Thoracic aorta (tissue), 2 donors: ENCODE measurements around the gene DOCK10. TPM values are rescaled to one million over a fixed set of nuclear protein-coding genes. Genes with fewer than 3 reads are reported as not detected.
"Not testable (repeated sequence)": the region's sequence is repeated elsewhere in the genome, so short reads cannot be mapped to it uniquely, and the experiment has no call there.

Experiments
- ATAC-seq: fragments of 150-250 bp; one replicate; pipeline ENCODE4 v1.8.0; 2017; ENCODE audit warnings: low read depth; ENCODE audit not compliant: insufficient number of reproducible peaks, low FRiP score
- DNase-seq: peaks from one replicate; pipeline ENCODE4 v3.0.0-alpha.2; 2020; ENCODE audit warnings: low spot score
- H3K27ac ChIP-seq, 2 donors: fragments of 200-600 bp; sonication (generic); 1 replicate in 1 of 2; 2 replicates in 1 of 2; pipeline ENCODE4 v1.5.1; 2016; ENCODE audit warnings: mild to moderate bottlenecking in 2 of 2, moderate library complexity in 2 of 2
- H3K27me3 ChIP-seq: fragments of 200-600 bp; sonication (generic); replicated peaks from 2 replicates; pipeline ENCODE4 v1.6.0; 2016; ENCODE audit warnings: mild to moderate bottlenecking; ENCODE audit not compliant: insufficient read depth
- H3K36me3 ChIP-seq: fragments of 200-600 bp; sonication (generic); one replicate; pipeline ENCODE4 v1.5.1; 2016
- H3K4me1 ChIP-seq, 2 donors: fragments of 200-600 bp; sonication (generic); 1 replicate in 1 of 2; 2 replicates in 1 of 2; pipeline versions ENCODE4 v1.5.1 to v1.6.0; 2016; ENCODE audit warnings: low read depth in 2 of 2, mild to moderate bottlenecking in 1 of 2; ENCODE audit not compliant: control insufficient read depth in 1 of 2
- H3K4me3 ChIP-seq: fragments of 200-600 bp; sonication (generic); 2 replicates; pipeline ENCODE4 v1.5.1; 2016; ENCODE audit warnings: mild to moderate bottlenecking
- H3K9me3 ChIP-seq: fragments of 200-600 bp; sonication (generic); 2 replicates; pipeline ENCODE4 v1.5.1; 2016
- total RNA-seq, 2 donors: library from RNA; depleted of rRNA; stranded (reverse); fragments of >200 nt; gene quantifications; one replicate each; pipeline versions ENCODE4 v1.1.0 to v1.2.3, GENCODE V29; 2016
- TF ChIP-seq, protein P1 (sequence below): fragments of 200-600 bp; sonication (generic); IDR thresholded peaks from one replicate; pipeline ENCODE4 v1.5.1; 2019; ENCODE audit warnings: antibody characterized with exemption

DOCK10 gene
- total RNA-seq, 2 donors from 2014 or later = 44.9 to 53.0 TPM

DNA sequence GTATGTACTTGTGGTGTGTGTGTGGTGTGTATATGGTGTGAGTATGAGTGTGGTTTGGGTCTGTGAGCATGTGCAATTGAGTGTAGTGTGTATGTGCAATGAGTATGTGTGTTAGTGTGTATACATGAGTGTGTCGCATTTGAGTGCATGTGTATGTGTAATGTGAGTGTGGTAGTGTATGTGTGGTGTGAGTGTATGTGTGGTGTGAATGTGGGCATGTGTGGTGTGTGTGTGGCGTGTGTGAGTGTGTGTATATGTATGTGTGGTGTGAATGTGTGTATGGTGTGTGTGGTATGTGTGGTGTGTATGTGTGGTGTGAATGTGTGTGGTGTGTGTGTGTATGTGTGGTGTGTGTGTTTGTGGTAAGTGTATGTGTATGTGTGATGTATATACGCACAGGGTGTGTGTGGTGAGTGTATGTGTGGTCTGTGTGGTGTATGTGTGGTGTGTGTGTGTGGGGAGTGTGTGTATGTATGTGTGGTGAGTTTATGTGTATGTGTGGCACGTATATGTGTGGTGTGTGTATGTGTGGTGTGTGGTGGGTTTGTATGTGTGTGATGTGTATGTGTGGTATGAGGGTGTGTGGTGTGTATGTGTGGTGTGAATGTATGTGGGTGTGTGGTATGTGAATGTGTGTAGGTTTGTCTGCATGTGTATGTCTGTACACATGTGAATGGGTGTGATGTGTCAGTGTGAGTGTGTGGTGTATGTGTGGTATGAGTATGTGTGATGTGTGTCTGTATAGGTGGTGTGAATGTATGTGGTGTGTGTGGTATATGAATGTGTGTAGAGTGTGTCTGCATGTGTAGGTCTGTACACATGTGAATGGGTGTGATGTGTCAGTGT lies 123.4 kb downstream of the DOCK10 start:
- H3K4me1 ChIP-seq = peaks cover 14 to 27% of the 10 kb centered on the region in 2 donors
- ATAC-seq (no peak), DNase-seq (no peak)
- TF ChIP-seq, protein P1, sequence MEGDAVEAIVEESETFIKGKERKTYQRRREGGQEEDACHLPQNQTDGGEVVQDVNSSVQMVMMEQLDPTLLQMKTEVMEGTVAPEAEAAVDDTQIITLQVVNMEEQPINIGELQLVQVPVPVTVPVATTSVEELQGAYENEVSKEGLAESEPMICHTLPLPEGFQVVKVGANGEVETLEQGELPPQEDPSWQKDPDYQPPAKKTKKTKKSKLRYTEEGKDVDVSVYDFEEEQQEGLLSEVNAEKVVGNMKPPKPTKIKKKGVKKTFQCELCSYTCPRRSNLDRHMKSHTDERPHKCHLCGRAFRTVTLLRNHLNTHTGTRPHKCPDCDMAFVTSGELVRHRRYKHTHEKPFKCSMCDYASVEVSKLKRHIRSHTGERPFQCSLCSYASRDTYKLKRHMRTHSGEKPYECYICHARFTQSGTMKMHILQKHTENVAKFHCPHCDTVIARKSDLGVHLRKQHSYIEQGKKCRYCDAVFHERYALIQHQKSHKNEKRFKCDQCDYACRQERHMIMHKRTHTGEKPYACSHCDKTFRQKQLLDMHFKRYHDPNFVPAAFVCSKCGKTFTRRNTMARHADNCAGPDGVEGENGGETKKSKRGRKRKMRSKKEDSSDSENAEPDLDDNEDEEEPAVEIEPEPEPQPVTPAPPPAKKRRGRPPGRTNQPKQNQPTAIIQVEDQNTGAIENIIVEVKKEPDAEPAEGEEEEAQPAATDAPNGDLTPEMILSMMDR = no peak
- no peaks in the 10 kb centered on the region for H3K36me3 ChIP-seq
- H3K27me3 ChIP-seq = no peaks in the 10 kb centered on the region
- no peak overlapping the region for H3K27ac ChIP-seq
- no peak overlapping the region for H3K4me3 ChIP-seq
- H3K9me3 ChIP-seq = no peaks in the 10 kb centered on the region

DNA sequence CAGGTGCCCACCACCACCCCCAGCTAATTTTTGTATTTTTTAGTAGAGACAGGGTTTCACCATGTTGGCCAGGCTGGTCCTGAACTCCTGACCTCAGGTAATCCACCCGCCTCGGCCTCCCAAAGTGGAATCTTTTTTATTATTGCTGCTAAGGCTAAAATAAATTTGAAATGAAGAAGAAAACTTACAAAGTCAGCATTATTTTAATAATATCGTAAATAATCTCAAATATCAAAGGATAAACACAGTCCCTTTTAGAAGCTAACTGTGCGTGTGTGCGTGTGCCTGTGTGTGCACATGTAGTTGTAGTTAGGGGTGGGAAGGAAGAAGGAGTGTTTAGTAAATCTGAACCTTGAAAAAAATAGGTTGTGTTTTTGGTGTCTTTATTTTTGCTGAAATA lies 125.0 kb downstream of the DOCK10 start:
- peaks cover 12 to 30% of the 10 kb centered on the region in 2 donors for H3K4me1 ChIP-seq
- not testable (repeated sequence) for DNase-seq, H3K36me3 ChIP-seq, H3K9me3 ChIP-seq, H3K27ac ChIP-seq, ATAC-seq, H3K27me3 ChIP-seq, H3K4me3 ChIP-seq

DNA sequence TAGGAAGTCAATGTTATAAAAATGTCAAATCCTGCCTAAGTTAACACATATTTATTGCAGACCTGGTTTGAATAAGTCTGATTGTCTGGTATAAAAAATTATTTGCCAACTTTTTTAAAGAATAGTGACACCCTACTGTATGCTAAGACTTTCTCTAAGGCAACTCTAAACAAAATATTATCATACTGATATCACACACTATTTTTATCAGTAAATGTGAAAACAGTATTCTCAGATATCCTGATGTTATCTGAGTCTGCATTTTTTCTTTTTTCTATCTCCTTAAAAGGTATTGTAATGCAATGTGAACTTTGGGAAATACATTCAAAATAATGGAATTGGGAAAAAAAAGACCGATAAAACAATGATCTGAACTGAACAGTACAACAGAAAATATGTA lies 127.1 kb downstream of the DOCK10 start:
- H3K27me3 ChIP-seq = no peaks in the 10 kb centered on the region
- peak overlapping the region; percentile 5 for H3K4me3 ChIP-seq
- TF ChIP-seq, protein P1 = no peak
- H3K27ac ChIP-seq = peak overlapping the region; percentile 50 to 68
- no peak for DNase-seq
- H3K9me3 ChIP-seq = no peaks in the 10 kb centered on the region
- no peak for ATAC-seq
- H3K36me3 ChIP-seq = no peaks in the 10 kb centered on the region
- H3K4me1 ChIP-seq = peaks cover 19 to 51% of the 10 kb centered on the region in 2 donors

DNA sequence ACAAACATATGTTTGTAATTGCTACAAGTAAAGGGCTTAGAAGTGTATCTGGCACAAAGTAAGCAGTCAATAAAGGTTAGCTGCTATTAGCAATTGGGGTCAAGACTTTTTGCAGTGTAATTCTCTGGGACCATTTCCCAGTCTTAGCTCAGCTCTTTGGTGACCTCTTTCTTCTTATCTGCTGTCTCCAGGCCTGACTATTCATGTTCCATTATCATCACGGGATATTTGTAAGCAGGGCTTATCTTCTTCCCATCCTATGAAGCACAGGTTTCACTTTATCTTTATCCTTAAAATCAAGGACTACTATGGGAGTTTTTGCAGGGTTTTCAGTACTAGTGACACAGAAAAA lies 131.7 kb downstream of the DOCK10 start:
- Histone ChIP-seq H3K4me3 (peak overlapping the region; percentile 31), H3K27me3 (no peaks in the 10 kb centered on the region), H3K9me3 (no peaks in the 10 kb centered on the region), H3K27ac (peak overlapping the region; percentile 65 to 84), H3K36me3 (no peaks in the 10 kb centered on the region), H3K4me1 (peaks cover 24 to 61% of the 10 kb centered on the region in 2 donors)
- ATAC-seq (no peak), DNase-seq (no peak)
- TF ChIP-seq, protein P1 = no peak

DNA sequence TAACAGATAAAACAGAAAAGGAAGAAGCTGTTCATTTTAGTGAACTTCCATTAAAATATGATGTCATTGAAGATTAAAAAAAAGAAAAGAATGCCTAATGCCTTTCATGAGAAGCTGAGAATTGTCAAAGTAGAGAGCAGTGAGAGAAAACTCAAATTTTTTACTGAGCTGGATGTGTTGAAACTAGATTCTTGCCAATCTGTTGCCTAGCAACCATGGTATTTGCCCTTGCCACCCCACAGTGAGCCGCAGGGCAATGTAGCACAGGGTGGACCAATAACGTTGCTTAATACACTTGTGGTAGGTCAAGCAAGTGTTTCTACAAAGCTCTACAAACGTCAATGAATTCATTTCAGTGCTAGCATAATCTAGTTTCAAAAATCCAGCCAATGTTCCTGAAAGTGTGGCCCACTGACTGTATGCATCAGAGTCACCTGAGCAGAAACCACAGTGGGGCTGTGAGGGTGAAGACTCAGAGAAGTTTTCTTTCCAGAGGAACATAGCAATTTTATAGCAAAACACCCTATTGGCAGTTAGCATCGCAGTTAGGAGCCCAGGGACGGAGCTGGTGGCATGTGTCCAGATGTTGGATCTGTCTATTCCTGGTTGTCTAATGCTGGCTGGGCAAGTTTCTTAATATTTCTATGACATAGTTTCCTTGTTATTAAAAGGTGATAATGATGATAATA lies 132.2 kb downstream of the DOCK10 start:
- no peaks in the 10 kb centered on the region for H3K27me3 ChIP-seq
- TF ChIP-seq, protein P1 = no peak
- H3K9me3 ChIP-seq = no peaks in the 10 kb centered on the region
- no peaks in the 10 kb centered on the region for H3K36me3 ChIP-seq
- peak overlapping the region; percentile 31 for H3K4me3 ChIP-seq
- peaks cover 21 to 55% of the 10 kb centered on the region in 2 donors for H3K4me1 ChIP-seq
- ATAC-seq (peak; percentile 98), DNase-seq (no peak)
- H3K27ac ChIP-seq = peak overlapping the region; percentile 65 to 84
